ENCODE results near the gene PRELID2.

GRCh38 chr5:145856285-145856818 lies 21.2 kb upstream of the PRELID2 start:
- TF ChIP-seq BHLHE40 (IDR thresholded peaks at IDR 0.05; ENCODE audit: borderline replicate concordance): no peak
- no peak for TF ChIP-seq CTBP1 (IDR thresholded peaks at IDR 0.05; ENCODE audit: borderline replicate concordance)
- TF ChIP-seq HDGF (IDR thresholded peaks at IDR 0.05; ENCODE audit: borderline replicate concordance): no peak
- TF ChIP-seq FOXM1 (IDR thresholded peaks at IDR 0.05; ENCODE audit: borderline replicate concordance): no peak
- no peak for TF ChIP-seq FOXA1 (IDR thresholded peaks at IDR 0.05)
- TF ChIP-seq TARDBP (IDR thresholded peaks at IDR 0.05): no peak
- no peak for TF ChIP-seq SP1 (IDR thresholded peaks at IDR 0.05)
- no peak for TF ChIP-seq PKNOX1 (IDR thresholded peaks at IDR 0.05)

All from HEK293T (cell line).